Aorta (tissue), 5 donors: ENCODE results near the gene SCP2. TPM values are rescaled to one million over a fixed set of nuclear protein-coding genes. Genes with fewer than 3 reads are reported as not detected.

Experiments used
- ATAC-seq: fragments of 200-7000 bp; cut with Tn5 transposase; one replicate; pipeline ENCODE4 v1.9.1; 2022; ENCODE audit warnings: moderate library complexity; ENCODE audit not compliant: low FRiP score
- DNase-seq, 2 donors: peaks; one replicate each; pipeline ENCODE4 v3.0.0-alpha.2; 2020
- H3K27ac ChIP-seq, 2 donors: one replicate each; pipeline ENCODE4 v1.5.1; 2013; ENCODE audit warnings: low read length in 2 of 2, mild to moderate bottlenecking in 2 of 2, moderate library complexity in 2 of 2, control low read depth in 1 of 2, inconsistent platforms in 1 of 2, low read depth in 1 of 2
- H3K27me3 ChIP-seq, 2 donors: one replicate each; pipeline ENCODE4 v1.6.1; 2013; ENCODE audit warnings: control low read depth in 1 of 2, low read length in 1 of 2, mild to moderate bottlenecking in 1 of 2, moderate library complexity in 1 of 2; ENCODE audit not compliant: insufficient read depth in 2 of 2, control insufficient read depth in 1 of 2
- H3K36me3 ChIP-seq, 2 donors: one replicate each; pipeline ENCODE4 v1.6.1; 2013; ENCODE audit warnings: control low read depth in 1 of 2, low read length in 1 of 2, mild to moderate bottlenecking in 1 of 2; ENCODE audit not compliant: insufficient read depth in 2 of 2, control insufficient read depth in 1 of 2
- H3K4me1 ChIP-seq, 2 donors: one replicate each; pipeline ENCODE4 v1.6.1; 2013; ENCODE audit warnings: low read length in 2 of 2, control low read depth in 1 of 2, mild to moderate bottlenecking in 1 of 2, moderate library complexity in 1 of 2; ENCODE audit not compliant: insufficient read depth in 2 of 2, control insufficient read depth in 1 of 2
- H3K4me3 ChIP-seq, 2 donors: one replicate each; pipeline ENCODE4 v1.5.1; 2013; ENCODE audit warnings: low read length in 2 of 2, control low read depth in 1 of 2, mild to moderate bottlenecking in 1 of 2
- H3K9me3 ChIP-seq: one replicate; pipeline ENCODE4 v1.6.1; 2013; ENCODE audit warnings: mild to moderate bottlenecking, low read length; ENCODE audit not compliant: control insufficient read depth
- WGBS, 2 donors: extraction: QIAGEN DNeasy Blood & Tissue Kit; methylation state at CpG; one replicate each; pipeline ENCODE4 v1.1.7; 2013; 5-methylcytosine and 5-hydroxymethylcytosine counted together
- intact Hi-C, 2 donors: fragments of 100-400 bp; cut with DNase I; formaldehyde crosslinking; loops; one replicate each; pipeline versions ENCODE4 v1.14.2 to v1.15.0; 2022
- polyA plus RNA-seq, 2 donors: library from polyadenylated mRNA; stranded (reverse); fragments of 200-250 nt; gene quantifications; one replicate each; pipeline ENCODE4 v1.2.3, GENCODE V29; 2013
- total RNA-seq, 2 donors: library from RNA; stranded (reverse); fragmentation: NEBNext Ultra II Directional; extraction: Animal tissue kit (Norgen Biotek cat#: 25700); gene quantifications; one replicate each; pipeline ENCODE4 v1.2.1, GENCODE V29; 2021
- donor health status: healthy with polysubstance abuse.
- donor health status: Bipolar disorder and iron deficiency.
- donor health status: DM: no; HTN: no; CAD: no.
- donor health status: DM: no; HTN: no; CAD: no.
- donor health status: DM: yes; HTN: yes; CAD: no.

Gene SCP2
- total and polyA plus RNA-seq, 4 donors = 80.3 to 309 (median 120) TPM

- 56% methylated on average over 2 of the region's 2 CpGs for WGBS, 2 donors
- DNase-seq = peak in 1 of 2 donors; percentile 62
- H3K4me3 ChIP-seq = no peak overlapping the region
- no peaks in the 10 kb centered on the region for H3K36me3 ChIP-seq
- peak; percentile 90 for ATAC-seq
- intact Hi-C loops = no loop called here
- no peaks in the 10 kb centered on the region for H3K9me3 ChIP-seq
- no peaks in the 10 kb centered on the region for H3K27me3 ChIP-seq
- H3K4me1 ChIP-seq = no peaks in the 10 kb centered on the region
- H3K27ac ChIP-seq = no peak overlapping the region
Observed at GRCh38 chr1:53025034-53025768, 98.1 kb downstream of the SCP2 start.

- intact Hi-C loops = no loop called here
- no peak overlapping the region for H3K27ac ChIP-seq
- no peaks in the 10 kb centered on the region for H3K27me3 ChIP-seq
- no peak overlapping the region for H3K4me3 ChIP-seq
- H3K4me1 ChIP-seq = no peaks in the 10 kb centered on the region
- H3K36me3 ChIP-seq = no peaks in the 10 kb centered on the region
- DNase-seq = no peak
- H3K9me3 ChIP-seq = no peaks in the 10 kb centered on the region
- peak; percentile 19 for ATAC-seq
- 73 to 81% methylated on average over 2 of the region's 2 CpGs for WGBS, 2 donors
Observed at GRCh38 chr1:53025769-53026112, 98.7 kb downstream of the SCP2 start.

GRCh38 chr1:53026254-53026653, 99.2 kb downstream of the SCP2 start:
- Histone ChIP-seq H3K4me1 (no peaks in the 10 kb centered on the region), H3K9me3 (no peaks in the 10 kb centered on the region), H3K27me3 (no peaks in the 10 kb centered on the region), H3K36me3 (no peaks in the 10 kb centered on the region), H3K27ac (no peak overlapping the region), H3K4me3 (no peak overlapping the region)
- intact Hi-C loops = no loop called here
- DNase-seq = no peak
- 67 to 69% methylated on average over 2 of the region's 2 CpGs for WGBS, 2 donors
- ATAC-seq = no peak

GRCh38 chr1:53031732-53032131, 104.7 kb downstream of the SCP2 start:
- 95 to 97% methylated on average over 1 of the region's 1 CpG for WGBS, 2 donors
- no peaks in the 10 kb centered on the region for H3K36me3 ChIP-seq
- DNase-seq = no peak
- H3K4me3 ChIP-seq = no peak overlapping the region
- no peaks in the 10 kb centered on the region for H3K4me1 ChIP-seq
- H3K27ac ChIP-seq = no peak overlapping the region
- intact Hi-C loops = no loop called here
- no peaks in the 10 kb centered on the region for H3K9me3 ChIP-seq
- no peak for ATAC-seq
- no peaks in the 10 kb centered on the region for H3K27me3 ChIP-seq

GRCh38 chr1:53037159-53037558, 110.1 kb downstream of the SCP2 start:
- Histone ChIP-seq H3K36me3 (peaks cover 8 to 15% of the 10 kb centered on the region in 2 donors), H3K27me3 (no peaks in the 10 kb centered on the region), H3K4me3 (no peak overlapping the region), H3K4me1 (no peaks in the 10 kb centered on the region), H3K27ac (no peak overlapping the region), H3K9me3 (no peaks in the 10 kb centered on the region)
- 81 to 88% methylated on average over 4 of the region's 4 CpGs for WGBS, 2 donors
- DNase-seq = no peak
- ATAC-seq = no peak
- intact Hi-C loops = no loop called here

GRCh38 chr1:53038566-53038965, 111.5 kb downstream of the SCP2 start:
- Histone ChIP-seq H3K4me3 (no peak overlapping the region), H3K27me3 (no peaks in the 10 kb centered on the region), H3K36me3 (peaks cover 8 to 15% of the 10 kb centered on the region in 2 donors), H3K9me3 (no peaks in the 10 kb centered on the region), H3K27ac (no peak overlapping the region), H3K4me1 (no peaks in the 10 kb centered on the region)
- ATAC-seq (peak; percentile 57), DNase-seq (no peak)
- 87 to 89% methylated on average over 3 of the region's 3 CpGs for WGBS, 2 donors
- intact Hi-C loops = no loop called here

- intact Hi-C loops = no loop called here
- Histone ChIP-seq H3K27ac (no peak overlapping the region), H3K36me3 (peaks cover 8 to 15% of the 10 kb centered on the region in 2 donors), H3K4me1 (no peaks in the 10 kb centered on the region), H3K9me3 (no peaks in the 10 kb centered on the region), H3K27me3 (no peaks in the 10 kb centered on the region), H3K4me3 (no peak overlapping the region)
- DNase-seq (no peak), ATAC-seq (no peak)
Observed at GRCh38 chr1:53043271-53043670, 116.2 kb downstream of the SCP2 start.

- DNase-seq (no peak), ATAC-seq (no peak)
- Histone ChIP-seq H3K27me3 (no peaks in the 10 kb centered on the region), H3K36me3 (peaks cover 6 to 7% of the 10 kb centered on the region in 2 donors), H3K9me3 (no peaks in the 10 kb centered on the region), H3K4me1 (peaks cover 0 to 4% of the 10 kb centered on the region in 2 donors), H3K4me3 (no peak overlapping the region), H3K27ac (no peak overlapping the region)
- WGBS, 2 donors = 84 to 86% methylated on average over 5 of the region's 5 CpGs
- intact Hi-C loops = no loop called here
Observed at GRCh38 chr1:53044926-53045325, 117.8 kb downstream of the SCP2 start.

- peak overlapping the region in 1 of 2 donors; percentile 25 for H3K27ac ChIP-seq
- H3K9me3 ChIP-seq = no peaks in the 10 kb centered on the region
- H3K27me3 ChIP-seq = no peaks in the 10 kb centered on the region
- 2 to 11% methylated on average over 2 of the region's 2 CpGs for WGBS, 2 donors
- DNase-seq (peak in 1 of 2 donors; percentile 54), ATAC-seq (no peak)
- intact Hi-C loops = no loop called here
- H3K36me3 ChIP-seq = peaks cover 0 to 3% of the 10 kb centered on the region in 2 donors
- no peak overlapping the region for H3K4me3 ChIP-seq
- peaks cover 0 to 7% of the 10 kb centered on the region in 2 donors for H3K4me1 ChIP-seq
Observed at GRCh38 chr1:53046930-53047329, 119.9 kb downstream of the SCP2 start.
